H9 (cell line): ENCODE results near the gene THSD7B. TPM values are rescaled to one million over a fixed set of nuclear protein-coding genes. Genes with fewer than 3 reads are reported as not detected.

ENCODE experiments used
- DNase-seq: peaks from one replicate; pipeline ENCODE4 v3.0.0-alpha.2; 2017
- H2AFZ ChIP-seq: one replicate; pipeline ENCODE4 v1.6.1; 2013; ENCODE audit warnings: mild to moderate bottlenecking, low read length, control low read depth, moderate library complexity
- H2AK5ac ChIP-seq: 2 replicates; pipeline ENCODE4 v1.6.1; 2013; ENCODE audit warnings: low read length, control low read depth, mixed read lengths; ENCODE audit not compliant: insufficient read length
- H2BK120ac ChIP-seq: one replicate; pipeline ENCODE4 v1.6.1; 2013; ENCODE audit warnings: low read depth, mild to moderate bottlenecking, low read length, control low read depth, inconsistent platforms; ENCODE audit not compliant: poor library complexity, severe bottlenecking
- H2BK12ac ChIP-seq: 2 replicates; pipeline ENCODE4 v1.6.1; 2013; ENCODE audit warnings: low read length, control low read depth, mixed read lengths, low read depth; ENCODE audit not compliant: insufficient read length
- H2BK15ac ChIP-seq: 2 replicates; pipeline ENCODE4 v1.6.1; 2013; ENCODE audit warnings: low read depth, low read length, control low read depth
- H2BK20ac ChIP-seq: one replicate; pipeline ENCODE4 v1.6.1; 2013; ENCODE audit warnings: low read depth, mild to moderate bottlenecking, low read length, control low read depth, inconsistent platforms; ENCODE audit not compliant: poor library complexity, severe bottlenecking
- H2BK5ac ChIP-seq: 2 replicates; pipeline ENCODE4 v1.6.1; 2013; ENCODE audit warnings: low read length, control low read depth, mixed read lengths; ENCODE audit not compliant: insufficient read length
- H3K14ac ChIP-seq: 2 replicates; pipeline ENCODE4 v1.6.1; 2013; ENCODE audit warnings: low read length, control low read depth; ENCODE audit not compliant: insufficient read depth
- H3K18ac ChIP-seq: 2 replicates; pipeline ENCODE4 v1.6.1; 2013; ENCODE audit warnings: low read depth, mild to moderate bottlenecking, mixed read lengths, low read length, control low read depth; ENCODE audit not compliant: insufficient read length
- H3K23ac ChIP-seq: 2 replicates; pipeline ENCODE4 v1.6.1; 2013; ENCODE audit warnings: low read length, control low read depth, mixed read lengths, low read depth; ENCODE audit not compliant: insufficient read length
- H3K23me2 ChIP-seq: 2 replicates; pipeline ENCODE4 v1.6.1; 2013; ENCODE audit warnings: low read depth, mild to moderate bottlenecking, mixed read lengths, low read length, control low read depth; ENCODE audit not compliant: insufficient read length, poor library complexity, severe bottlenecking
- H3K27ac ChIP-seq: 2 replicates; pipeline ENCODE4 v1.5.1; 2013; ENCODE audit warnings: low read length, control low read depth, mixed read lengths, low read depth; ENCODE audit not compliant: insufficient read length
- H3K27me3 ChIP-seq: 2 replicates; pipeline ENCODE4 v1.6.1; 2013; ENCODE audit warnings: low read length, control low read depth, inconsistent platforms; ENCODE audit not compliant: insufficient read depth
- H3K4ac ChIP-seq: 2 replicates; pipeline ENCODE4 v1.6.1; 2013; ENCODE audit warnings: low read depth, mild to moderate bottlenecking, control low read depth, inconsistent platforms, low read length, moderate library complexity
- H3K4me1 ChIP-seq: 2 replicates; pipeline ENCODE4 v1.6.1; 2013; ENCODE audit warnings: low read length, control low read depth, inconsistent platforms; ENCODE audit not compliant: insufficient read depth
- H3K4me2 ChIP-seq: 2 replicates; pipeline ENCODE4 v1.6.1; 2013; ENCODE audit warnings: low read length, control low read depth, mixed read lengths; ENCODE audit not compliant: insufficient read length, insufficient read depth
- H3K56ac ChIP-seq: 2 replicates; pipeline ENCODE4 v1.6.1; 2013; ENCODE audit warnings: low read depth, mild to moderate bottlenecking, mixed read lengths, low read length, control low read depth; ENCODE audit not compliant: insufficient read length
- H3K79me1 ChIP-seq: 2 replicates; pipeline ENCODE4 v1.6.1; 2013; ENCODE audit warnings: low read depth, mild to moderate bottlenecking, moderate library complexity, low read length, control low read depth, inconsistent platforms; ENCODE audit not compliant: insufficient read depth, poor library complexity, severe bottlenecking
- H3K79me2 ChIP-seq: 2 replicates; pipeline ENCODE4 v1.6.1; 2013; ENCODE audit warnings: low read length, control low read depth, inconsistent platforms; ENCODE audit not compliant: insufficient read depth
- H3K9ac ChIP-seq: 2 replicates; pipeline ENCODE4 v1.6.1; 2013; ENCODE audit warnings: low read length, control low read depth, mixed read lengths; ENCODE audit not compliant: insufficient read length; ENCODE audit errors: extremely low read depth
- H3K9me3 ChIP-seq: one replicate; pipeline ENCODE4 v1.6.1; 2013; ENCODE audit warnings: low read depth, low read length, inconsistent platforms; ENCODE audit not compliant: control insufficient read depth
- H3T11ph ChIP-seq: one replicate; pipeline ENCODE4 v1.6.1; 2013; ENCODE audit warnings: mild to moderate bottlenecking, low read length, control low read depth, inconsistent platforms
- H4K20me1 ChIP-seq: one replicate; pipeline ENCODE4 v1.6.1; 2013; ENCODE audit not compliant: control insufficient read depth, insufficient read length, insufficient read depth
- H4K5ac ChIP-seq: 2 replicates; pipeline ENCODE4 v1.6.1; 2013; ENCODE audit warnings: low read depth, mild to moderate bottlenecking, mixed read lengths, low read length, control low read depth; ENCODE audit not compliant: insufficient read length
- H4K8ac ChIP-seq: replicated peaks from 2 replicates; pipeline ENCODE4 v1.6.1; 2013; ENCODE audit warnings: low read length, control low read depth, mixed read lengths, low read depth; ENCODE audit not compliant: insufficient read length
- H4K91ac ChIP-seq: 2 replicates; pipeline ENCODE4 v1.6.1; 2013; ENCODE audit warnings: low read depth, mild to moderate bottlenecking, moderate library complexity, mixed read lengths, low read length, control low read depth; ENCODE audit not compliant: insufficient read length
- H3K27ac Mint-ChIP-seq, 3 experiments: 2 replicates in 2 of 3; 3 replicates in 1 of 3; pipeline ENCODE4 v1.8.0; 2020 to 2021; ENCODE audit warnings: mixed read lengths in 3 of 3, mild to moderate bottlenecking in 1 of 3, moderate library complexity in 1 of 3
- H3K27me3 Mint-ChIP-seq: 2 replicates; pipeline ENCODE4 v1.8.0; 2021; ENCODE audit warnings: low read depth, mild to moderate bottlenecking, moderate library complexity, mixed read lengths
- H3K36me3 Mint-ChIP-seq, 3 experiments: 2 replicates in 2 of 3; 3 replicates in 1 of 3; pipeline ENCODE4 v1.8.0; 2020 to 2021; ENCODE audit warnings: low read depth in 3 of 3, mixed read lengths in 3 of 3; ENCODE audit not compliant: insufficient read depth in 1 of 3
- H3K4me1 Mint-ChIP-seq, 2 experiments: 2 replicates each; pipeline ENCODE4 v1.8.0; 2020; ENCODE audit warnings: mixed read lengths in 2 of 2
- H3K4me3 Mint-ChIP-seq, 2 experiments: 2 replicates in 1 of 2; 3 replicates in 1 of 2; pipeline ENCODE4 v1.8.0; 2020 to 2021; ENCODE audit warnings: mild to moderate bottlenecking in 2 of 2, mixed read lengths in 2 of 2, moderate library complexity in 1 of 2
- H3K9me3 Mint-ChIP-seq, 2 experiments: 2 replicates in 1 of 2; 3 replicates in 1 of 2; pipeline ENCODE4 v1.8.0; 2020; ENCODE audit warnings: mild to moderate bottlenecking in 2 of 2, mixed read lengths in 2 of 2, moderate library complexity in 1 of 2
- CTCF ChIP-seq: fragments of 200-600 bp; sonication (generic); conservative IDR thresholded peaks from 3 replicates; pipeline ENCODE4 v1.8.0; 2021; ENCODE audit warnings: antibody characterized with exemption, mild to moderate bottlenecking
- total RNA-seq: library from RNA; stranded (reverse); gene quantifications from 2 replicates; pipeline ENCODE4 v1.2.1, GENCODE V29; 2021

The THSD7B gene
- total RNA-seq, 1 experiment from 2014 or later, result 0.85 TPM

- Histone ChIP-seq H3K4me2 (no peak overlapping the region), H3K27ac (no peak overlapping the region), H2BK15ac (no peak overlapping the region), H2BK12ac (no peak overlapping the region), H3K56ac (no peak overlapping the region), H3K14ac (no peak overlapping the region), H2BK20ac (no peak overlapping the region), H2BK120ac (no peak overlapping the region), H3K23me2 (no peaks in the 10 kb centered on the region), H3K23ac (no peak overlapping the region), H2AK5ac (no peak overlapping the region), H3T11ph (no peak overlapping the region), H4K20me1 (peaks cover 4% of the 10 kb centered on the region), H4K91ac (no peak overlapping the region), H2BK5ac (no peak overlapping the region), H3K4ac (no peak overlapping the region), H3K27me3 (no peaks in the 10 kb centered on the region), H3K9me3 (no peaks in the 10 kb centered on the region), H3K4me1 (peaks cover 7% of the 10 kb centered on the region; the same call in 1 of the 2 replicates), H3K79me2 (no peaks in the 10 kb centered on the region), H3K79me1 (no peaks in the 10 kb centered on the region), H3K9ac (no peak overlapping the region), H2AFZ (no peak overlapping the region), H3K18ac (no peak overlapping the region), H4K5ac (no peak overlapping the region), H4K8ac (no peak overlapping the region)
- Mint-ChIP-seq H3K27me3 (no peaks in the 10 kb centered on the region; the same call in none of the 2 replicates), H3K27ac (peak overlapping the region in 2 of 3 experiments; percentile 15 to 73; a peak in 2 of 7 replicates), H3K4me3 (no peak overlapping the region), H3K36me3 (peaks cover 8 to 25% (median 13%) of the 10 kb centered on the region in 3 experiments; a peak in 6 of 7 replicates), H3K4me1 (peaks cover 15 to 19% of the 10 kb centered on the region in 2 experiments), H3K9me3 (peaks cover 18 to 25% of the 10 kb centered on the region in 2 experiments)
- no peak for DNase-seq
- no peak for TF ChIP-seq CTCF
These were observed 592.3 kb downstream of the THSD7B start for GRCh38 chr2:137357634-137358033.
